NCI-H510A treated with DMSO at 0.1 percent for 48 hours (cell line): ENCODE measurements around the gene POLR3H.

Source experiments
- DNase-seq: peaks from one replicate; lab custom pipeline; 2025; lab: John Stamatoyannopoulos, UW

Gene POLR3H

GRCh38 chr22:41537203-41537602, 7.1 kb downstream of the POLR3H start:
- DNase-seq, result no peak

- peak; percentile 11 for DNase-seq
Measured at GRCh38 chr22:41535244-41535643, 9.0 kb downstream of the POLR3H start.

GRCh38 chr22:41534219-41534618, 10.1 kb downstream of the POLR3H start:
- no peak for DNase-seq

- peak; percentile 58 for DNase-seq
Measured at GRCh38 chr22:41532908-41533825, 11.1 kb downstream of the POLR3H start.

- DNase-seq, result no peak
Measured at GRCh38 chr22:41531715-41532477, 12.4 kb downstream of the POLR3H start.

- DNase-seq, result no peak
Measured at GRCh38 chr22:41530890-41531714, 13.2 kb downstream of the POLR3H start.

- DNase-seq, result no peak
Measured at GRCh38 chr22:41528938-41529561, 15.2 kb downstream of the POLR3H start.

- no peak for DNase-seq
Measured at GRCh38 chr22:41528132-41528766, 16.0 kb downstream of the POLR3H start.

GRCh38 chr22:41526830-41527799, 17.2 kb downstream of the POLR3H start:
- no peak for DNase-seq

GRCh38 chr22:41526226-41526829, 17.9 kb downstream of the POLR3H start:
- no peak for DNase-seq

- DNase-seq, result no peak
Measured at GRCh38 chr22:41525450-41526225, 18.6 kb downstream of the POLR3H start.

GRCh38 chr22:41524809-41525449, 19.3 kb downstream of the POLR3H start:
- DNase-seq, result no peak

GRCh38 chr22:41524251-41524661, 20.0 kb downstream of the POLR3H start:
- no peak for DNase-seq

- DNase-seq, result no peak
Measured at GRCh38 chr22:41523464-41524221, 20.6 kb downstream of the POLR3H start.

- DNase-seq, result no peak
Measured at GRCh38 chr22:41522813-41523212, 21.5 kb downstream of the POLR3H start.

- DNase-seq, result no peak
Measured at GRCh38 chr22:41521126-41521525, 23.1 kb downstream of the POLR3H start.

- no peak for DNase-seq
Measured at GRCh38 chr22:41518048-41518347, 26.3 kb downstream of the POLR3H start.
